Stimulated activated CD8-positive, alpha-beta memory T cell treated with anti-CD3 and anti-CD28 coated beads, Interleukin-2, amount 100 ng/mL, for 1 hour (primary cell): ENCODE measurements around the gene PPIE.
"Not testable (repeated sequence)": the region's sequence is repeated elsewhere in the genome, so short reads cannot be mapped to it uniquely, and the experiment has no call there.

Source experiments
- DNase-seq, 2 donors: peaks; one replicate each; pipeline ENCODE4 v3.0.0-alpha.2; 2020; ENCODE audit warnings: low read depth in 2 of 2

PPIE gene

GRCh38 chr1:39758556-39759435 is 20.1 kb downstream of the PPIE start:
- DNase-seq = no peak

DNA sequence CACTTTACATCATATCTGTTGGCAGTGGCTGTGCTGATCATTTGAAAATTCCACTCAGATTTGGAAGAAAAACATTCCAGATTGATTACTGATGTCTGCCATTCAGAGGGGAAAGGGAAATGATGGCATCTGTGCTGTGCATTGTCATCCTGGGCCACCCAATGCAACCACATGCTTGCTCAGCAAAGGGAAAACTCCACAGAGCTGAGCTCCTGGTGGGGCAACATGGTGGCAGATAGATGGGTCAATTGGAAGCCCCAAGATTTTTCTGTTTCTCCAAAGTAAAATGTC is 20.7 kb downstream of the PPIE start:
- DNase-seq = no peak

DNA sequence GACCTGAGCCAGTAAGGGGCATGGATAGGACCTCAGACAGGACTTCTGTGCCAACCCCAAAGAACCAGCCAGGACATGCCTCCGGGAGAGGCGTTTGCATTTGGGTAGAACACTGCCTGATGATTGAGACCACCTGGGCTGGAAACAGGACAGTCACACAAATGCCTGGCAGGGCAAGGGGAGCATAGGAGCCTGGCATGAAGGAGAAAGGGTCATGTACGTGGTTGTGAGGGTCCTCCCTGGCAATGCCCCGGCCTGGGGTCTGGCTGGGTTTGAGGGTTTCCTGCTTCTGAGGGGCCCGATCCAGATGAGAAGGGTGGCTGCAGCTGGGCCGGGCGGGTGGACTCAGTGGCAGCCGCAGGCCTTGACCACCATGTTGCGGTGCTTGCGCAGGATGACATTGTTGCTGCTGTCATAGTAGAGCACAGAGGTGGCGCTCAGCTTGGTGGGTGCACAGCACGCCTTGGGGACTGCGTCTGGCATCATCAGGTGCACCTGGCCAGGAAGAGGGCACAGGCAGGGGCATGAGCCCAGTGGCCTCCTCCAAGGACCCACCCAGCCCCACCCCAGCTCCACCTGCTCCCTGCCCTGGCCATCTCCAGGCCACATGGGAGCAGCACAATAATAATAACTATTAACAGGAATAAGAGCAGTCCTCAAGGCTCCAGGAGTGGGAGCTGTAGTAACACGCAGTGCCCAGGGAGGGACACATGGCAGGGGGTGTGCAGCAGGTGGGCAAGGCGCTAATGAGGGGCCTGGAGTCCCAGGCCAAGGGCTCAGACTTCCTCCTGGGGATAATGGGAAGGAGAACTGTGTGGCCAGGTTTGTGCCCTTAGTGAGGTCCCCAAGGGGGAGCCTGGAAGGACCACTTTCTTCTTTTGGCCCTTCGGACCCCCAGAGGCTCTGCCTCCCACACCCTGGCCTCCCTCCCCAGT is 21.7 kb downstream of the PPIE start:
- no peak for DNase-seq

GRCh38 chr1:39761016-39761415 is 22.3 kb downstream of the PPIE start:
- no peak for DNase-seq

GRCh38 chr1:39761557-39762260 is 23.0 kb downstream of the PPIE start:
- no peak for DNase-seq

DNA sequence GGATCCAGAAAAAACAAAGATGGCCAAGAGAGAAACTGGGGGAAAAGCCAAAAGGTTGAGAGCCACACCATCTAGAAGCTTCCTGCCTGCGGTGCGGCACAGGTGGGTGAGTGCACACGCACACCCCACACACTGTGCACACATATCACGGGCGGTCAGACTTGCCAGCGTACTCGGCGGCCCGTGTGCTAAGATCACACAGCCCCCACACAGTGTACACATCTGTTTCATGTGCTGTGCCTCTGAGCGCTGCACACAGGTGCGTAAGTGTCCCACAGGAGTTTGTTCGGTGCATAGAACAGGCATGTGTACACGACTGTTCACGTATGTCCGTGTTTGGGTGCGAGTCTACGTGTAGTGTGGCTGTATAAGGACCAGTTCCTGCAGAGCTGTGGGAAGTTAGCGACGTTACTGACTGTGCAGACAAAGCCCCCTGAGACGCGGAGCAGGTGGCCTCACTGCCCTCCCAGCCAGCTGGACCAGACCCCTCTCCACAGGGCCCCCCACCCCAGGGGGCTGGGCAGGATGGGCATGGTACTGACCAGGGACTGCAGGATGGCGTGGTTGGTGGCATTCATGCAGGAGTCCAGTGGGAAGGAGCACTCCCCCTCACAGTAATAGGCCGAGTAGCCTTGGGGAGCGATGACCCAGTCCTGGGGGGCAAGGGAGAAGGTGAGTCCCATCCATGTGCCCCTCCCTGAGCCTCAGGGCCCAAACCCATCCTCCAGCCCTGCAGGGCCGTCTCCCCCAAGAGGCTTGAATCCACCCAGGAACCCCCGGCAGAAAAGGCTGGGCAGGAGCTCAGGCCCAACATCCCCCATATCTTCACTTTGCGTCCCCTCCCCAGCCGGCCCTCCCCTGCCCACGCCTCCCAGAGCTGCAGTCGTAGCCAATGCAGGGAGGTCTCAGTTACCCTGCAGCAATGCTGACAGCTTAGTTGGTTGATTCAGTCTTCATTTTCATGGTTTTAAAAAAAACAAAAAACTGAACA is 24.2 kb downstream of the PPIE start:
- DNase-seq = no peak

DNA sequence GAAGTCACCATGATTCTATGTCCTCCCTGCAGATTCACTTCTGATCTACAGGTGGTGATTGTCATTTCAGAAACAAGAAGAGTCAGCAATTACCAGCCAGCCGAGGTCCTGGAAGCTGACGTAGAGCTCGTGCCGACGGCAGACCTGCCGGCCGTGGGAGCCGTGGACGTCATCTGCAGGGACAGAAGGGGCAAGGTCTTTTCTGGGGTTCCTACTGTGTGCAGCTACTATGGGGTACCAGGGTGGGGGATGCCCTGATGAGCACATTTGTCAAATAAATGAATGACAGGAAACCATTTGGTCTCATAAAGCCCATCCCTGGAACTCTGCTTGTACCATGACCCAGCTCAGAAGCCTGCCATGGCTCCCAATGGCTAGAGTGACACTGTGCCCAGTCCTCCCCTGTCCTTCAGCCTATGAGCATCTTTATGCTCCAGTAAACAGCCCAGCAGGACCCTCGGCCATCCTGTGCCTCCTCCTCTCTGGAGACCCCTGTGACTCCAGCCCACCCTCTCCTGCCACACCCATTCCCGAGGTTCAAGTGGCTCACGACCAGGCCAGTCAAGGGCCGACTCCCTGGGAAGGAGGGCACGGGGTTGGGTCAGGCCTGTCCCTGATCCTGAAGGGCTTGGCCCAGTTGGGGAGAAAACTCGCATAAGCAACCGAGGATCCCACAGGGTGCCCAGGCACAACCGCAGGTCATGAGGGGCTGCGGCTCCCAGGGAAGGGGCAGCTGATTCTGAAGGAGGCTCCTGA is 25.1 kb downstream of the PPIE start:
- DNase-seq = not testable (repeated sequence)

GRCh38 chr1:39764512-39764911 is 25.8 kb downstream of the PPIE start:
- DNase-seq = not testable (repeated sequence)

- DNase-seq = not testable (repeated sequence)
Observed at GRCh38 chr1:39766466-39766865, 27.8 kb downstream of the PPIE start.

- not testable (repeated sequence) for DNase-seq
Observed at GRCh38 chr1:39769502-39769901, 30.8 kb downstream of the PPIE start.

DNA sequence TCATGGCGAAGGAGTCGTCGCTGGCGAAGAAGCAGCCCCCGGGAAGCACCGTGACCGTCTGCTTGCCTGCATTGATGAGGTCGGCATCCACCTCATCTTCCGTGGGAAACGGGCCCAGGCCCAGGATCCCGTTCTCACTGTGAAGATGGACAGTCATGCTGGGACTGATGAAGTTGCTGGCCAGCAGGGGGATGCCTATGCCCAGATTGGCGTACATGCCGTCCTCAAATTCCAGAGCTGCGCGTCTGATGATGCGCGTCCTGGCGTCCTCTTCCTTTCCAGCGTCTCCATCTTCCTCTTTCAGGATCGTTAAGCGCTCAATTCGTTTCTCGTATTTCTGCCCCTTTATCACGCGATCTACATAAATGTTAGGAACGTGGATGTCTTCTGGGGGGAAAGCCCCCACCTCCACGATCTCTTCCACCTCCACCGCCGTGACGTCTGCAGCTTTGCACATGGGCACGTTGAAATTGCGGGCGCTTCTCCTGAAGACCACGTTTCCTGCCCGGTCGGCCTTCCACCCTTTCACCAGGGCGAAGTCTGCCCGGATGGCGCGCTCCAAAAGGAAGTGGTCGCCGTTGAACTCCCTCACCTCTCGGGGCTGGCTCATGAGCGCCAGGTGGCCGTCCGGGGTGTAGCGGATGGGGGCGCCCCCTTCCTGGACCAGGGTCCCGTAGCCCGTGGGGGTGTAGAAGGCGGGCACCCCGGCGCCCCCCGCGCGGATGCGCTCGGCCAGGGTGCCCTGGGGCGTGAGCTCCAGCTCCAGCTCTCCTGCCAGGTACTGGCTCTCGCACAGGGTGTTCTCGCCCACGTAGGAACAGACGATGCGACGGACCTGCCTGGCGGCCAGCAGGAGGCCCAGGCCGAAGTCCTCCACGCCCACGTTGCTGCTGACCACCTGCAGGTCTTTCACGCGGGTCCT is 31.7 kb downstream of the PPIE start:
- not testable (repeated sequence) for DNase-seq

DNA sequence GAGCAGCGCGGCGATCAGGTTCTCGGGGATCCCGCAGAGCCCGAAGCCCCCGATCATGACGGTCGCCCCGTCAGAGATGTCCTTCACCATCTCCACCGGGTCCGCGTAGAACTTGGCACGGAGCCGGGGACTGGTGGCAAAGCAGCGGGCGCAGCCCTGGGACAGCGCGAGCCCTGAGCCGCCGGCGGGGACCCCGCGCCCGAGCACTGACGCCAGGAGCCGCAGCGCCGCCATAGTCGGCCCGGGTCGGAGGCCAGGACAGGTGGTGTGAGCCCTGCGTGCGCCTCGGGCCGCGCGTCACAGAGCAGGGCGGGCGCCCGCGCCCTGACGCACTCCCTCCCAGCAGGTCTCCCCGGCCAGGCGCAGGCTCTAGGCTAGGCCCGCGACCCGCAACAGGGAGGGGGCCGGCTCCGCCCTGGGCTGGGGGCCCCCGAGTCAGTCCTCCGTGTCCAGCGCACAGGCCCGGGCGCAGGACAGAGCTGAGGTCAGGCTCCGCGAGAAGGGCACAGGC is 32.4 kb downstream of the PPIE start, which contains the start of gene OXCT2:
Gene OXCT2 (minus strand): TSS at position 327 of the 511 bp plus-strand sequence. CDS start 93 bp downstream, at position 234.
- DNase-seq = not testable (repeated sequence)

DNA sequence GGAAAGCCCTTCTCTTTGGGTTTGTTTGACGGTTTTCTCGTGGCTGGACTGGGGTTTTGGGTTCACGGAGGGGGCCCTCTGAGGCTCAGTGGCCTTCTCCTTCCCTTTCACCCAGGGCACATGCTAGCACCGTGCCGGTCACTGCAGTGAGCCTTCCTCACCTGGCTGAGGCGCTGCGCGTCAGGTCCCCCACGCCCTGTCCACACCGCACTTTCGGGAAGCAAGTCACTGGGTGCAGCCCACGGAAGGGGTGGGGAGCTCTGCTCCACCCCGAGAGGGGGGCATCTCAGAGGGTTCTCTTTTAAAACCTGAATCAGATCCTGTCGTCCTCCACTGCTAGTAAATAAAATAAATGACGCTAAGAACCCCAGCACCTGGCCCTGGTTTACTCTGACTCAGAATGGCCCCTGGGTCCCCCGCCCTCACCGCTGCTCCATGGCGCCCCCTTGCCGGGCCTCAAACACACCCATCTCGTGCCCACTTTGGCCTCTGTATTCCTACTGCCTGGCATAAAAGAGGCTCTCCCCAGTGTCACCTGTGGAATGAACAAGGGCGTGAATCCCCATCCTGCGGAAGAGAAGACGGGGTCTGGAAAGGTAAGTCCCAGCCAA is 34.8 kb downstream of the PPIE start:
- not testable (repeated sequence) for DNase-seq

- DNase-seq = not testable (repeated sequence)
Observed at GRCh38 chr1:39775141-39775540, 36.5 kb downstream of the PPIE start.

DNA sequence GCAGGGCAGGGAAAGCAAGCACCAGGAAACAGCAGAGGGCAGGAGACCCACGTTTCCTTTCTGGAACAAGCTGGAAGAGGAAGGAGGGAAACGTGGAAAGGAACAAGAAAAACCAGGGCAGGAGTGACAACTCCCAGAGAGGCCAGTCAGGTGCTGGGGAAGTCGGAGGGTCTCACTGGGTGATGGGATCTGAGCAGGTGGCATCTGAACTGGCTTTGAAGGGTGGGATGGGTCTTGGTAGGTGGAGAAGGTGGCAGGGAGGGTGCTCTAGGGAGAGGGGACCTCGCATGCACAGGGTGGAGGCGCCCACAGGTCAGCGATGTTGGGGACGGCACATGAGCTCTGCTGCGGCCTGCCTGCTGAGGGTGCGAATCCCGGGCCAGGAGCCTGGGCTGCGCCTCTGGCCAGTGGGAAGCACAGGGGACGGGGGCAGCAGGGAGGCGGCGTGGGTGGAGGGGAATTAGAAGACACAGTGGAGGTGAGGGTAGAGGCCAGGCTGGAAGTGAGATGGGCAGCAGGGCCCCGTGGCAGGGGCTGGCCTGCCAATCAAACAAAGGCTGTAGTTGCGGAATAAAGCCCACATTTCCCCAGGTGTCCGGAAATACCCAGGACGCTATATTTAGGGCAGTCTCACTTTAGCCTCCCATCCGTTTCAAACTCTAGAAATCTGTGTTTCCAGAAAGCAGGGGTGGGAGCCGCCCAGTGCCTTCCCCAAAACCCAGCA is 37.2 kb downstream of the PPIE start:
- DNase-seq = not testable (repeated sequence)

- no peak for DNase-seq
Observed at GRCh38 chr1:39776400-39776713, 37.7 kb downstream of the PPIE start.

GRCh38 chr1:39776886-39777285 is 38.2 kb downstream of the PPIE start:
- no peak for DNase-seq

DNA sequence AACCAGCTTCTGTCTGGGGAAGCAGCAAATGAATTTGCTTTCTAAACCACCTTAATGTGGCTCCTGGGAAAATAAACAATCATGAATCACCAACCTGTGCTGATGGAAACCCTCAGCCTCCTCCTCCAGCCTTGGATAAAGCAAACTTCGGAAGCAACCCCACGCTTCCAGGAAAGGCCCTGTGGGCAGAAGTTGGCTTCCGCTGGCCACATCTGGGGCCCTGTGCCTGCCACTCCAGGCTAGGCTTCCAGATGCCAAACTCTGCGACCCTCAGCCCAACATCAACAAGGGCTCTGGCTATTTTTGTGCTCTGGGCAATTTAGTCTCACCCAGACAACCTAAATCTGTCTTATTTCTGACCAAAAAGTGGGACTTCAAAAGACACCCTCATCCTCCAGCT is 38.6 kb downstream of the PPIE start:
- DNase-seq = no peak
